GM19099 (cell line): ENCODE data around the gene H6PD.

Experiments used
- POLR2A ChIP-seq: IDR thresholded peaks from 3 replicates; pipeline ENCODE4 v1.6.1; 2011; ENCODE audit warnings: low read depth; ENCODE audit not compliant: insufficient read length; ENCODE audit errors: extremely low read depth

Gene H6PD, protein sequence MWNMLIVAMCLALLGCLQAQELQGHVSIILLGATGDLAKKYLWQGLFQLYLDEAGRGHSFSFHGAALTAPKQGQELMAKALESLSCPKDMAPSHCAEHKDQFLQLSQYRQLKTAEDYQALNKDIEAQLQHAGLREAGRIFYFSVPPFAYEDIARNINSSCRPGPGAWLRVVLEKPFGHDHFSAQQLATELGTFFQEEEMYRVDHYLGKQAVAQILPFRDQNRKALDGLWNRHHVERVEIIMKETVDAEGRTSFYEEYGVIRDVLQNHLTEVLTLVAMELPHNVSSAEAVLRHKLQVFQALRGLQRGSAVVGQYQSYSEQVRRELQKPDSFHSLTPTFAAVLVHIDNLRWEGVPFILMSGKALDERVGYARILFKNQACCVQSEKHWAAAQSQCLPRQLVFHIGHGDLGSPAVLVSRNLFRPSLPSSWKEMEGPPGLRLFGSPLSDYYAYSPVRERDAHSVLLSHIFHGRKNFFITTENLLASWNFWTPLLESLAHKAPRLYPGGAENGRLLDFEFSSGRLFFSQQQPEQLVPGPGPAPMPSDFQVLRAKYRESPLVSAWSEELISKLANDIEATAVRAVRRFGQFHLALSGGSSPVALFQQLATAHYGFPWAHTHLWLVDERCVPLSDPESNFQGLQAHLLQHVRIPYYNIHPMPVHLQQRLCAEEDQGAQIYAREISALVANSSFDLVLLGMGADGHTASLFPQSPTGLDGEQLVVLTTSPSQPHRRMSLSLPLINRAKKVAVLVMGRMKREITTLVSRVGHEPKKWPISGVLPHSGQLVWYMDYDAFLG

DNA sequence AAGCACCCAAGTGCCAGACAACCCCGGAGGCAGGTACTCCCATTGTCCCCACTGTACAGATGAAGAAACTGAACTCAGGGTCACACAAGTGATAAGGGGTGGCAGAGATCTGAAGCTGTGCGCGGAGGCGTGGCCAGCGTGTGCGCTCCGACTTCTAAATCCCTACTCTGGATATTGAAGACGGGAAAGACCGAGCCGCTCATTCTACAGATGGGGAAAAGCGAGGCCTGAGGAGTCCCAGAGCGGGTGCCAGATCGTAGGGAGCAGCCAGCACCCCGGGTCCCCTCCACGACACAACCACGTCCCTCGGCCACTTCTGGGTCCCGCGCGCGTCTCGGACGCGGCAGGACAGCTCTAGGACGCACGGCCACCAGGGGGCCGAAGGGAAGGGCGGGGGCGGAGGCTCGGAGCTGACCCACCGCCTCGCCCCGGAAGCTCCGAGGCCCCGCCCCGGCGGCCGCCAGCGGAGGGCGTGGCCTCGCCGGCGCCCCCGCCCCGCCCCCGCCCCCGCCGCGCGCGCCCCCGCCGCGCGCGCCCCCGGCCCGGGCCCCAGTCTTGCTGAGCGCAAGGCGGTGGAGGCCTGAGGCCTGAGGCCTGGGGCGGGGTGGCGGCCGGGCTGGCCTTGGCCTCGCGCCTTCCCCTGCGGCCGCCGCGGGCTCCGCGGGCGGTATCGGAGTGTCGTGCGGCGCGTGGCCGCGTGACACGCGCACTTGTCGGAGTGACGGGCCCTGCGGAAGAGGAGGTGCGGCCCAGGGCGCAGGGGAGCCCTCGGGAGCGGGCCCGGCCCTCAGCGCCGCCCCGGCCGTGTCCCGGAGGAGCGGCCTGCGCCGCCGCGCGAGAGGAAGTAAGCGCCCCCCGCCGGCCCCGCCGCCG, at the start of gene H6PD:
H6PD (plus strand) TSS at position 552 of the 873 bp plus-strand sequence. CDS start 10,161 bp downstream, outside the sequence.
- peak; percentile 97 for TF ChIP-seq POLR2A

GRCh38 chr1:9186082-9186859, 48.3 kb upstream of the H6PD start:
- no peak for TF ChIP-seq POLR2A

- no peak for TF ChIP-seq POLR2A
Observed at GRCh38 chr1:9187004-9187403, 47.6 kb upstream of the H6PD start.

GRCh38 chr1:9190234-9190633, 44.3 kb upstream of the H6PD start:
- TF ChIP-seq POLR2A, result no peak

- TF ChIP-seq POLR2A, result no peak
Observed at GRCh38 chr1:9191231-9191630, 43.3 kb upstream of the H6PD start.

GRCh38 chr1:9192578-9193232, 41.9 kb upstream of the H6PD start:
- TF ChIP-seq POLR2A, result no peak

- TF ChIP-seq POLR2A, result no peak
Observed at GRCh38 chr1:9193233-9193625, 41.3 kb upstream of the H6PD start.

- no peak for TF ChIP-seq POLR2A
Observed at GRCh38 chr1:9194024-9194423, 40.5 kb upstream of the H6PD start.

DNA sequence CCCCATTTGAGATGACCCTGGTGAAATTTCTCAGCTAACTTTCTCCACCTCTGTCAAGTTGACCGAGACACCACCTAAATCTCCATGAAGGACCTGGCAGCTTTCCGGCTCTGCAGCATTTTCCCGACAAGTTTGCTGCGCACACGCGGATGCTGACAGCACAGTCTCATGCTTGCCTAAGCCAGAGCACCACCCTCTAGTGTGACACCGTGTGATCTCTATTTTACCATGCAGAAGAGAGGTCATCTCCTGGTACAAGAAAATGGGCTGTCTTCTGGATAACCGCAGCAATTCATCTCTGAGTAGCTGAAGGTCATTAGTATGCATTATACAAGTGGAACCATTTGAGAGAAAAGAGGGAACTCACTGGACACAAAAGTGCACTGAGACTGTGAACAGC, 38.9 kb upstream of the H6PD start:
- no peak for TF ChIP-seq POLR2A

DNA sequence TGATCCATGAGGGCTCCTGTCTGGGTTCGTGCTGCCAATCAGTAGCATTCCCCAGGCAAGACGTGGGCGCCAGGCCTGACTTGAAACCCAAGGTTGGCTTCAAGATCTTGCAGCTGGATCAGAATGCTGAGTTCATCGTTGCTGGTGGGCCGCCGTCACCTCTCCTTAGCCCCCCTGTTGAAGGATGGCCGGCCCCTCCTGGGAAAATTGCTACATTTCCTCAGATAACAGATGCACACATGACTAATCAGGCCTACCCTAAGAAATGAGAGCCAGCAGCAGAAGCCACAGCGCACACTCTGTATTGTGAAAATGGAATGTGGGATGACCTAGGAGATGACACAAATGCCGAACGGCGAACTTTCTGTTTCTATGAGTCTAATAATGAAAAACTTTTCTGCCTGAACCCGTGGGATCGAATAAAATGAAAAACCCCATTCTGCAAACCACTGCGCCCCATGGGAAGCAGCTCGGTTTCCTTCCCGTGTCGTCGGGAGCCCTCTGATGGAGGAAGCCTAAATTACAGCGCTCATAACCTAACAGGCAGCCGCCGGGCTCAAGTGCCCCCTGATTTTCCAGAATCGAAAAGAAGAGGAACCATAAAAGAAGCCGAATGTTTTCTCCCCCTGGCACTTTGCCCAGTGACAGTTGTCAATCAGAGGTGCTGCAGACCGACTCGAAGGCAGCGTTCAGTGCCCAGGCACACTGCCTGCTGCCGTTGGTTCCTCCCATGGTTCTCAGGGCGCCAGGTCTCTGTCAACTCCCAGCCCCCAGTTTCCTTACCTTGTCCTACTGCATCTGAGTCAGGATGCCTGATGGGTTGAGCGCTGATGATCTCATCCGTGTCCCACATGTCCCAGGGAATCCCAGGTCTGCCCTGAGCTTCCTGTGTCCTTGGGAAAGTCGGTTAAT, 38.2 kb upstream of the H6PD start:
- TF ChIP-seq POLR2A, result no peak

DNA sequence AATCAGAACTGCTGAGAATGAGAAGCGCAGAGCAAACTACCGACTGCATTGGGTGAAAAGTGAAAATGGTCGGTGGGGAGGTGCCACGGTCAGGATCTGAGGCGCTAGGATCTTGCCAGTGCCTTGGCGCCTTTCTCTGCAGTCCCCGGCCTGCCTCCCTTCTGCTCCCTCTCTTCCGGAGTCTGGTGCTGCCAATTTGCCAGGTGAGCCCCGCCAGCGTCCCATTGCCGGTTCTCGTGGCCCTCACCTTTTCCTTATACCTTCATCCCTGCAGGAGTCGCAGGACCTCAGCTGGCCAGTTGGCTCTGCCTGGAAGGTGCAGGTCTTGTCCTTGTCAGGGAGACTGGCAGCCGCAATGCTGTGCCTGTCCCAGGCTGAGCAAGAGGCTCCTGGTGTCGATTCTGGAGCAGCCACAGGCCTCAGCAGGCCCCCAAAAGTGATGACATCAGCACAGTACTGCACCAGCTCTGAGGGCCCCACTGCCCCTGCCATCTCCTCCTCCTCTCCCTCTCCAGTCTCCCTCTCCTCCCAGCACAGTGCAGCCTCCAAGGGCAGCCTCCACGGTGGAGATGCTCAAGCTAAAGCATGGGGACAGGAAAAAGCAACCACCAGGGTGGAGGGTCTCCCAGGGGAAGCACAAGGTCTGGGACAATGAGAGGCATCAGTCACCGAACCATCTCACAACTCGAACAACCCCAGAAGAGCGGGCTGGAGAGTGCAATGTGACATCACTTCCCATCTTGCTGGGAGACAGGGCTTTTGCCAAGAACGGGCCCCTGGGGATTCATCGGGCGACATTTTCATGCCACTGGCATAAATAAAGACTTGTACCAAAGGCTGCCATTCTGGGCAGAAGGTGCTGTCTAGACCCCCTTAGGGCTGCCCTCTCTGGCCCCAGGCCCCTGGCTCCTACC, 37.1 kb upstream of the H6PD start:
- TF ChIP-seq POLR2A, result no peak
